HepG2 (cell line): ENCODE results near the gene CLASP2.

ENCODE experiments used
- ADNP ChIP-seq: sonication (generic); formaldehyde crosslinking; IDR thresholded peaks from 2 replicates; pipeline ENCODE4 v1.4.0; 2020; ENCODE audit warnings: missing genetic modification reagents
- PHF5A ChIP-seq: IDR thresholded peaks from one replicate; pipeline ENCODE4 v1.6.1; 2018; ENCODE audit warnings: low read depth, missing genetic modification reagents; ENCODE audit not compliant: unreplicated experiment
- ZNF766 ChIP-seq: sonication (generic); formaldehyde crosslinking; IDR thresholded peaks from 2 replicates; pipeline ENCODE4 v1.5.0; 2020; ENCODE audit warnings: missing genetic modification reagents, borderline replicate concordance
- ZNF883 ChIP-seq: sonication (generic); formaldehyde crosslinking; IDR thresholded peaks from 2 replicates; pipeline ENCODE4 v1.5.1; 2020; ENCODE audit warnings: mild to moderate bottlenecking, missing genetic modification reagents; ENCODE audit errors: not compliant biosample characterization

DNA sequence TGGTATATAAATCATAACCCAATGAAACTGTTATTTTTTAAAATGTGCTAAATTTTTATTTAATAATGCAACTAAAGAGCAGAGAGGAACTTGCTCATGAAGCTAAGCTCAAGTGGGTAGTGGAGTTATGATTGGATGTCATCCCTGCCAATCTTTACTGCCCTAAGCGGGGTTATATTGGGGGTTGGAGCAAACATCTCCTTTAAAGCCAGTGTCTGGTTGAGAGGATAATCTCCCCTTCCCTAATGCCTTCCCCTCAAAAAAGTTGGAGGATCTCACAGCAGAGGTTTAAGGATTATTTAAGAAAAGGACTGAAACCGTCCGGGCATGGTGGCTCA, 32.1 kb upstream of the CLASP2 start:
- TF ChIP-seq ZNF766 (CRISPR knock-in tag) (no peak), ZNF883 (CRISPR knock-in tag) (no peak), PHF5A (no peak), ADNP (CRISPR knock-in tag) (no peak)
